ENCODE data around the gene GABRB1. TPM values are rescaled to one million over a fixed set of nuclear protein-coding genes. Genes with fewer than 3 reads are reported as not detected.

The GABRB1 gene
- total RNA-seq, 1 donor from 2014 or later: not detected

- intact Hi-C loops (cut with micrococcal nuclease): no loop called here
- H3K36me3 Mint-ChIP-seq (ENCODE audit: low read depth): no peaks in the 10 kb centered on the region
- no peak for TF ChIP-seq CTCF (IDR thresholded peaks at IDR 0.05)
- ATAC-seq (ENCODE audit: low read depth): no peak
- no peaks in the 10 kb centered on the region for H3K4me1 Mint-ChIP-seq
- no peak overlapping the region for H3K4me3 Mint-ChIP-seq
- CTCF ChIA-PET: no interaction called here
- DNase-seq: no peak
- H3K9me3 Mint-ChIP-seq: no peaks in the 10 kb centered on the region
- POLR2A ChIA-PET: no interaction called here
- no peaks in the 10 kb centered on the region for H3K27me3 Mint-ChIP-seq
- no peak overlapping the region for H3K27ac Mint-ChIP-seq
These were observed 73.6 kb downstream of the GABRB1 start for GRCh38 chr4:47104986-47105385.

GRCh38 chr4:47106561-47106960, 75.2 kb downstream of the GABRB1 start:
- Mint-ChIP-seq H3K27me3 (no peaks in the 10 kb centered on the region), H3K27ac (no peak overlapping the region), H3K4me3 (no peak overlapping the region), H3K9me3 (no peaks in the 10 kb centered on the region), H3K4me1 (no peaks in the 10 kb centered on the region), H3K36me3 (ENCODE audit: low read depth) (no peaks in the 10 kb centered on the region)
- ATAC-seq (ENCODE audit: low read depth) (no peak), DNase-seq (no peak)
- no peak for TF ChIP-seq CTCF (IDR thresholded peaks at IDR 0.05)
- CTCF ChIA-PET: no interaction called here
- intact Hi-C loops (cut with micrococcal nuclease): no loop called here
- POLR2A ChIA-PET: no interaction called here

GRCh38 chr4:47109379-47109778, 78.0 kb downstream of the GABRB1 start:
- Mint-ChIP-seq H3K36me3 (ENCODE audit: low read depth) (no peaks in the 10 kb centered on the region), H3K27me3 (no peaks in the 10 kb centered on the region), H3K27ac (no peak overlapping the region), H3K4me3 (no peak overlapping the region), H3K9me3 (no peaks in the 10 kb centered on the region), H3K4me1 (no peaks in the 10 kb centered on the region)
- POLR2A ChIA-PET: no interaction called here
- intact Hi-C loops (cut with micrococcal nuclease): no loop called here
- no peak for TF ChIP-seq CTCF (IDR thresholded peaks at IDR 0.05)
- DNase-seq (no peak), ATAC-seq (ENCODE audit: low read depth) (no peak)
- CTCF ChIA-PET: no interaction called here

GRCh38 chr4:47110546-47111132, 79.3 kb downstream of the GABRB1 start:
- Mint-ChIP-seq H3K9me3 (no peaks in the 10 kb centered on the region), H3K27me3 (no peaks in the 10 kb centered on the region), H3K36me3 (ENCODE audit: low read depth) (no peaks in the 10 kb centered on the region), H3K27ac (no peak overlapping the region), H3K4me3 (no peak overlapping the region), H3K4me1 (no peaks in the 10 kb centered on the region)
- ChIA-PET CTCF (interaction anchor here (1.4 kb wide), 1 partner anchor 12 kb away, joined by 6 read pairs; no protein-coding TSS in a partner anchor), POLR2A (no interaction called here)
- no peak for TF ChIP-seq CTCF (IDR thresholded peaks at IDR 0.05)
- intact Hi-C loops (cut with micrococcal nuclease): no loop called here
- no peak for ATAC-seq (ENCODE audit: low read depth)
- no peak for DNase-seq

DNA sequence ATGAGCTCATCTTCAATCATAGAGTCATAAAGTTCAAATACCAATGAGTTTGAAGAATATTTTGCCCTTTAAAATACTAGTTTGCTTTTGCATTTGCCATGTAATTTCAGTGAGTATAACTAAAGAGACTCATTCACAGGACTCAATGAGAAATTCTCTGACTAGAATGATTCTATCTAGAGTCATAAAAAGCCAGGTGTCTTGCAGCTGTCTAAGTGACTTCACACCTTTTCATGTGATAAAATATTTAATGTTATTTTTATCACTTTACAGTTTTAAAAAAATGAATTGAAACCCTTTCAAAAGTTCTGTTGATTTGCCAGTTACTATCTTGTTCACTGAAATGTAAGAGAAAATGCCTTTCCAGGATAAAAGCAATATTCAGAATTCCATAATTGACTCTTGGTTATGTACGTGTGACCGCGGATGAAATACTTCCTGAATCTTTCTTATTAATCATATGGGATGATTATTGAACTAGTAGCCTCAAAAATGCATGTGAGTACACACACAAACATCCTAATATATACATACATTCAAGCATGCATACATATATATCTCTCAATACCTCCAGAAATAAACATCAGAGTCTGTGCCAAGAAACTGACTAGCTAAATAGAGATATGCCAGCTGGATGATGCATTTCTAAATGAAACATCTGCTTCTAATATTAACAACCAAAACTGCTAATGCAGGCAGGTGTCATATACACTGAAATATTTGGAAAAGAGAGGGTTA, 87.0 kb downstream of the GABRB1 start:
- no peaks in the 10 kb centered on the region for H3K4me1 Mint-ChIP-seq
- TF ChIP-seq CTCF (IDR thresholded peaks at IDR 0.05): no peak
- ChIA-PET POLR2A (no interaction called here), CTCF (no interaction called here)
- no peak overlapping the region for H3K27ac Mint-ChIP-seq
- no peaks in the 10 kb centered on the region for H3K9me3 Mint-ChIP-seq
- DNase-seq (no peak), ATAC-seq (ENCODE audit: low read depth) (no peak)
- H3K36me3 Mint-ChIP-seq (ENCODE audit: low read depth): no peaks in the 10 kb centered on the region
- no peak overlapping the region for H3K4me3 Mint-ChIP-seq
- intact Hi-C loops (cut with micrococcal nuclease): no loop called here
- peaks cover 3% of the 10 kb centered on the region for H3K27me3 Mint-ChIP-seq

All from activated B cell treated with CpG ODN at 0.5 μM for 24 hours (primary cell).